GM04504 (cell line): ENCODE data around the gene CUTA.

ENCODE experiments used
- DNase-seq: peaks from one replicate; pipeline ENCODE4 v3.0.0-alpha.2; 2012; ENCODE audit warnings: low read depth

The CUTA gene

DNA sequence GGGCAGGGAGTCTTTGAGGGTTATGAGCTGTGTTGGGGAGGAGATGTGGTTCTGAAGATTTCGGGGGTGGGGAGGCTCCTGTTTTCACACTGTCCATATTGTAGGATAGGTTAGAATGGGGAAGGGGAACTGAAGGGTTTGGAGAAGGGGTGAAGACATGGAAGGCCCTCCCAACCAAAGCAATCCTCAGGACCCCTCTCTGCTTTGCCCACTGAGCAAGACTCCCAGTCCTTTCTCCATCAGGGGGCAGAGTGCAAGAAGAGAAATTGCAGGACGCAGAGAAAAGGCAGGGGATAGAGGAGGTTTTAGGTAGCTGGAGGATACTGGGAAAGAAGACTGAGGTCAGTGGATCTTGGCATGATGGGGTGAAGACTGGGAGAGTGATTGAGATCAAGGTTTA is 5.9 kb upstream of the CUTA start:
- DNase-seq: no peak

- no peak for DNase-seq
These were observed 3.4 kb upstream of the CUTA start for GRCh38 chr6:33421344-33421643.

GRCh38 chr6:33420491-33421343 is 2.8 kb upstream of the CUTA start:
- DNase-seq: no peak

DNA sequence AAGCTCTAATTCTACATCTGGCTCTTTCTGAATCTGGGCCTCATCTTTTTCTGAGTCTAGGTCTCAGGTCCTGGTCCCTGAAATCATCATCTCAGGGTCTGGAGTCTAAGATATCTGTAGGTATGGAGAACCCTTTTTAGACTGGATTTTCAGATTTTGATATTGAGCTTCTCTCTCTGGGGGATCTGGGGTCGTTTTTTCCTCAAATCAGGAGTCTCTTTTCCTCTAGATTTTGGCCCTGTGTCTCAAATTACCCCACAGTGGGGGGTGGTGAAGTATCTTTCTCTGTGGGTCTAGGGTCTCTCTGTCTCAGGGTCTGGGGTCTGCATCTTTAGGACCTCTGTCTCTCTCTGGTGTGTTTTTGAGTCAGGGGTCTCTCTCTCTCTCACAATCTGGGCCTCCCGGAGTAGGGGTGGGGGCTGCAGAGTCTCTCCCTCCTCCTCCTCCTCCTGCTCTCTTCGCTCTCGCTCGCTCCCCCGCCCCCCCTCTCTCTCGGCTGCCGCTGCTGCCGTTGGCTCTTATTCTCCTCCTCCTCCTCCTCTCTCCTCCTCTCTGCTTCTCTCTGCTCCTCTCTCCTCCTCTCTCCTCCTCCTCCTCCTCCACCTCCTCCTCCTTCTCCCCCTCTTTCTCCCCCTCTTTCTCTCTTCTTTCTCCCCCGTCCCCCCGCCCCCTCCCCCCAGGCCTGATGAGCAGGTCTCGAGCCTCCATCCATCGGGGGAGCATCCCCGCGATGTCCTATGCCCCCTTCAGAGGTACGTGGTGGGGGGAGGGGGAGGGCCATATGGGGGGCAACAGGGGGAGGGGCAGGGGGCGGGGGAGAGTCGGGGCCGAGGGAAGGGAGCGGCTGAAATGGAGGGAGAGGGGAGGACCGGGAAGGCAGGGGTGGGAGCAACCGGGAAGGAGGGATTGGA is 1.9 kb upstream of the CUTA start, which contains the start of gene SYNGAP1:
Gene SYNGAP1 (plus strand): TSS at position 486 of the 911 bp plus-strand sequence. CDS start 200 bp downstream, at position 686.
- DNase-seq: no peak

DNA sequence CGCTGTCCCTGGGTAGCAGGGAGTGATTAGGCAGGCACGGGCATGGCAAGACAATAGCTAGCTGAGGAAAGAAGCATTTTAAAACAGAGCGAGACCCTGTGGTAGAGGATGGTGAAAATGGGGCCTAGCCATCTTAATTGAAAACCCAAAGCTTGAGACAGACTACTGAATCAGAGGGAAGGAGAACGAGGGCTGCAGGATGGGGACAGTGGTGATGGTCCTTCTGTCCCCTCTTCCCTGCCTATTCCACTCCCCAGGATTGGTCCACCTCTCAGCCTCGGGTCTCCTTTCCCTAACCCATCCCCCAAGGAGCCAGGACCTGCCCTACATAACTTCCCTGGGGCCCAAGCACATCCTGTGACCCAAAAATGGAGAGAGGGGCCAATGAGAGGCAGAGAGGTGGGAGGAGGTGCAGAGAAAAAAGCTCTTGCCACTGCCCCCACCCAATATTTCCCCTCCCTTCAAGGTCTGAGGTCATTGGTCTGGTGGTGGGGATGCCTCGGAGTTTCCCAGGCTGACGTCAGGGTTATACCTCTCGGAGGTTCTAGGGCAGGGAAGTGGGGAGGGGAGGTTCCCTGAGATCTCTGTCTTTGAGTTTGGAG is 884 bp upstream of the CUTA start:
- DNase-seq: no peak

- peak; percentile 58 for DNase-seq
These were observed 592 bp downstream of the CUTA start for GRCh38 chr6:33417128-33417902.

GRCh38 chr6:33416386-33417127 is 1.4 kb downstream of the CUTA start:
- no peak for DNase-seq

GRCh38 chr6:33415831-33416230 is 2.1 kb downstream of the CUTA start:
- no peak for DNase-seq

GRCh38 chr6:33414592-33415271 is 3.2 kb downstream of the CUTA start:
- no peak for DNase-seq

GRCh38 chr6:33413241-33414120 is 4.4 kb downstream of the CUTA start:
- DNase-seq: no peak

DNA sequence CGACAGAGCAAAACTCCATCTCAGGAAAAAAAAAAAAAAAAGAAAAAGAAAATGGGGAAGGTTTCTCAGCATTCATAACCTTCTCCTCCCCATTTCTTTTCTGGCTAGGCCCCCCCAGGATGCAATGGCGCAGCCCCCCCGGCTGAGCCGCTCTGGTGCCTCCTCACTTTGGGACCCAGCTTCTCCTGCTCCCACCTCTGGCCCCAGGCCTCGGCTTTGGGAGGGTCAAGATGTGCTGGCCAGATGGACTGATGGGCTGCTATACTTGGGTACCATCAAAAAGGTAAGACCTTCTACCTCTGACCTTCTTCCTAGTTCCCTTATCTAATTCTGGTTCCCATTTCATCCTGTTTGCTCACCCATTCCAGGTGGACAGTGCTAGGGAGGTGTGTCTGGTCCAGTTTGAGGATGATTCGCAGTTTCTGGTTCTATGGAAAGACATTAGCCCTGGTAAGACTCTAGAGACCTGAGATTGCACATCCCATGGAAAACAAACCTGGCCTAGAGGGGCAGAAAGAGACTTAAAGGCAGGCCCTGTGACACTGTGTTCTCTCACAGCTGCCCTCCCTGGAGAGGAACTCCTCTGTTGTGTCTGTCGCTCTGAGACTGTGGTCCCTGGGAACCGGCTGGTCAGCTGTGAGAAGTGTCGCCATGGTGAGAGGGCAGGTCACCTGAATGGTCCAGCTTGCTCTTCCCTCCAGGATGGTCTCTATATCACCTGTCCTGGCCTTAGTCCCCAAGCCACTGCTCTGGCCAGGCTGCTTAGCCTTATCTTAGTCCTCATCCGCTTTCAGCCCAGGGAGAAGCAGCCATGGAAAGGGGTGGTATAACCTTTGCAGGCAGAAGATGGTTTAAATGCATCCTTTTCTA is 5.5 kb downstream of the CUTA start:
- DNase-seq: no peak

GRCh38 chr6:33411632-33412005 is 6.3 kb downstream of the CUTA start:
- no peak for DNase-seq

DNA sequence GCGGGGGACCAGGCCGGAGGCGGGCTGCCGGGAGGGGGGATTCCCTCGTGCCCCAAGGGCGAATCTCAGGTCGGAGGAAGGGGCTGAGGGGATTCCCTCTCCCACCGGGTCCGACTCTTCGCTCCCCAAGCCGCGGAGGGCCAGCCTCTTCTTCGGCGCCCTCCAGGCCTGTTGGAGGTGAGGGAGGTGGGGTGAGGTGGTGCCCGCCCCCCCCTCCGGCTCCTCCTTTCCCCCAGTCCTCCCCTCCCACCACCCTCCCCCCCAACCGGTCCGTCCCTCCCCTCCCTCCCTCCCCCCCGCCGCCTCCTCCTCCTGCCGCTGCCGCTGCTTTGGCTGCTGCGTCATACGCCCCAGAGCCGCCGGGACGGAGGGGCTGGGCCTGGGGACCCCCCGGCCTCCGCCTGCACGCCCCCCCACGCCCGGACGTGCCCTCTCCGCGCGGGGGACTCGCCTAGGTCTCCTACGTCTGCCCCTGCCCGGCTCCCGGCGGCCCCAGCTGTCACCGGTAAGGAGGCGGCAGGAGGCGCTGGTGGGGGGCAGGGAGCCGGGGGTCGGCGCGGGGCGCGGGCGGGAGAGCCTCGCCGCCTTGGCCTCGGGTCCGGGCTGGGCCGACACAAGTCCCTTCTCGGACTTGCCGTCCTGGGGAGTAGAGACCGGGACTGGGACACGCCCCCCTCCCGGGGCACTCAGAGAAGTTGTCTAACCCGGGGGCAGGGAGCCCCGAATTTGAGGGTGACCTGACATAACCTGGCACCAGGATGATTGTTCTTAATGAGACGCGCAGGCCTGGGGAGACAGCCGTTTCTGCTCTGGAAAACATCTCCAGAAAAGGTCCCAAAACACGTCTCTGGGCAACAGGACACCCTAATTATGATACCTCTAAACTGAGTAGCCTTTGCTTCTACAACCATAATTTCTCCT is 6.9 kb downstream of the CUTA start, which contains the start of gene PHF1:
Gene PHF1 (plus strand): TSS at position 304 of the 921 bp plus-strand sequence. CDS start 1,250 bp downstream, outside the sequence.
- peak; percentile 67 for DNase-seq

DNA sequence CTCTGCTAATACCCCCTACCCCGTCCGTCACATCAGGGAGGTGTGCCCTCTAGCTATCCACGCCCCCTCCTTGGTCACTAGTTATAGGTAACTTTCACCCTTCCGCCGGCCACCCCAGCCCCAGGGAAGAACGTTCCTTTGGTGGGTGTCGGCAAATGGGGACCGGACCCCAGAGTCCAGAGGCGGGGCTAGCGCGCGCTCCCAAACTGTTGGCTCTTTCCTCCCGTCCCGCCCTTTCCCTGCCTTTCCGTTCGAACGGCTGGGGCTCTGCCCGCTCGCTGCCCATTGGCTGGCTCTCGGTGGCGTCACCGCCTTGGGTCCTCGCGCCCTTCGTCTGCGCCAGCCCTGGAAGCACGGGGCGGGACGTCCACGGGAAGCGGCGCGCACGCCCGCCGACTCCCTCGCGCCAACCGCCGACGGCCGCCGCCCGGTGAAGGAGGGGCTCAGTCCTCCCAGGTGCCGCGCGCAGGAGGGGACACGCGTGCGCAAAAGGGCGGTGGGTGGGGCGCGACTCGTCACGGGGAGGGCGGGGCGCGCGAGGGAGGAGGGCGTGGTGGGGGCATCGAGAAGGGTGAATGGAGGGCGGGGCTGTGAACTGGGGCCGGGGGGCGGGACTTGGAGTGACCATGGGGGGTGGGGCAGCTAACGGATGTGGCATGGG is 7.7 kb downstream of the CUTA start:
- peak; percentile 97 for DNase-seq

- no peak for DNase-seq
These were observed 10.7 kb downstream of the CUTA start for GRCh38 chr6:33407132-33407718.

GRCh38 chr6:33406126-33406525 is 11.8 kb downstream of the CUTA start:
- DNase-seq: no peak
